AG09319 (cell line): ENCODE measurements around the gene KIF19.

Experiments
- DNase-seq: peaks from one replicate; pipeline ENCODE4 v3.0.0-alpha.2; 2010; ENCODE audit warnings: low read depth; ENCODE audit errors: extremely low read depth
- CTCF ChIP-seq: IDR thresholded peaks from 2 replicates; pipeline ENCODE4 v1.5.1; 2011; ENCODE audit warnings: low read depth, mild to moderate bottlenecking, inconsistent platforms, low read length, moderate library complexity

KIF19 gene

GRCh38 chr17:74296548-74296936, 29.5 kb upstream of the KIF19 start:
- peak; percentile 8 for DNase-seq
- peak; percentile 60 for TF ChIP-seq CTCF

- no peak for DNase-seq
- no peak for TF ChIP-seq CTCF
Observed at GRCh38 chr17:74297941-74298340, 28.1 kb upstream of the KIF19 start.

- DNase-seq = no peak
- TF ChIP-seq CTCF = no peak
Observed at GRCh38 chr17:74298778-74299177, 27.2 kb upstream of the KIF19 start.

- TF ChIP-seq CTCF = no peak
- DNase-seq = no peak
Observed at GRCh38 chr17:74299226-74300009, 26.6 kb upstream of the KIF19 start.

- TF ChIP-seq CTCF = no peak
- DNase-seq = no peak
Observed at GRCh38 chr17:74303305-74303704, 22.7 kb upstream of the KIF19 start.

- TF ChIP-seq CTCF = no peak
- DNase-seq = no peak
Observed at GRCh38 chr17:74304184-74304583, 21.8 kb upstream of the KIF19 start.

- DNase-seq = no peak
- no peak for TF ChIP-seq CTCF
Observed at GRCh38 chr17:74305865-74306654, 20.0 kb upstream of the KIF19 start.
